A549 (cell line): ENCODE measurements around the gene LAMA2. TPM values are rescaled to one million over a fixed set of nuclear protein-coding genes. Genes with fewer than 3 reads are reported as not detected.

Experiments
- ATAC-seq, 2 experiments: fragments of 200-7000 bp in 1 of 2; fragments of >200 bp in 1 of 2; cut with Nextera tagmentation in 1 of 2; cut with Tn5 transposase in 1 of 2; 3 replicates each; pipeline versions ENCODE4 v1.8.0 to v1.9.1; 2018 to 2020; ENCODE audit warnings: mild to moderate bottlenecking in 1 of 2, moderate library complexity in 1 of 2
- CTCF ChIA-PET: fragments of 300-600 bp; sonication (Branson Sonifier 250); formaldehyde crosslinking; extraction: SDS; loops from one replicate; lab custom pipeline; 2021; ENCODE audit warnings: antibody characterized with exemption, inconsistent platforms; lab: Yijun Ruan, JAX
- POLR2A ChIA-PET: fragments of 350-600 bp; formaldehyde crosslinking; extraction: SDS; loops from one replicate; lab custom pipeline; 2021; ENCODE audit warnings: antibody characterized with exemption, inconsistent platforms; lab: Yijun Ruan, JAX
- DNase-seq, 2 experiments: peaks; one replicate each; pipeline versions ENCODE4 v3.0.0 to v3.0.0-alpha.2; 2011 to 2016; ENCODE audit warnings: low read depth in 1 of 2, low spot score in 1 of 2
- FAIRE-seq: peaks from 2 replicates; lab custom pipeline; 2011; peaks lifted over from hg19 to GRCh38; lab: Jason Lieb, UNC
- H3K27ac ChIP-seq, 2 experiments: fragments of >200 bp; sonication (Bioruptor Twin); formaldehyde crosslinking; 3 replicates each; pipeline ENCODE4 v1.5.1; 2016 to 2017
- H3K4me1 ChIP-seq: fragments of >200 bp; sonication (Bioruptor Twin); formaldehyde crosslinking; 3 replicates; pipeline ENCODE4 v1.6.1; 2016
- H3K4me2 ChIP-seq: fragments of >200 bp; sonication (Bioruptor Twin); formaldehyde crosslinking; 3 replicates; pipeline ENCODE4 v1.6.1; 2016
- H3K4me3 ChIP-seq: fragments of >200 bp; sonication (Bioruptor Twin); formaldehyde crosslinking; 3 replicates; pipeline ENCODE4 v1.5.1; 2016
- H3K9me3 ChIP-seq: fragments of >200 bp; sonication (Bioruptor Twin); formaldehyde crosslinking; 3 replicates; pipeline ENCODE4 v1.6.1; 2016
- ATOH8 ChIP-seq: fragments of 250-450 bp; sonication (Bioruptor Pico); IDR thresholded peaks from 2 replicates; pipeline ENCODE4 v1.5.0; 2020; ENCODE audit warnings: low read depth, mild to moderate bottlenecking, moderate library complexity
- BHLHE40 ChIP-seq: IDR thresholded peaks from 2 replicates; pipeline ENCODE4 v1.6.1; 2012; ENCODE audit warnings: low read depth, low read length, inconsistent platforms
- CBX2 ChIP-seq: fragments of 200-600 bp; sonication (generic); IDR thresholded peaks from 2 replicates; pipeline ENCODE4 v1.6.1; 2016; ENCODE audit warnings: low read depth, mild to moderate bottlenecking, borderline replicate concordance
- CBX8 ChIP-seq: fragments of 200-600 bp; sonication (generic); IDR thresholded peaks from 2 replicates; pipeline ENCODE4 v1.6.1; 2016
- CEBPB ChIP-seq, 2 experiments: fragments of >200 bp in 1 of 2; sonication (Bioruptor Twin) in 1 of 2; formaldehyde crosslinking in 1 of 2; IDR thresholded peaks; 2 replicates each; pipeline ENCODE4 v1.6.1; 2012 to 2016
- CHD4 ChIP-seq: fragments of 200-600 bp; sonication (generic); IDR thresholded peaks from 2 replicates; pipeline ENCODE4 v1.6.1; 2016; ENCODE audit warnings: antibody characterized with exemption, mild to moderate bottlenecking, borderline replicate concordance
- EHMT2 ChIP-seq: fragments of 200-600 bp; sonication (generic); IDR thresholded peaks from 2 replicates; pipeline ENCODE4 v1.6.1; 2016; ENCODE audit warnings: antibody characterized with exemption, low read depth, mild to moderate bottlenecking, moderate library complexity
- EP300 ChIP-seq, 2 experiments: fragments of >200 bp; sonication (Bioruptor Twin); formaldehyde crosslinking; IDR thresholded peaks; 2 replicates in 1 of 2; 3 replicates in 1 of 2; pipeline ENCODE4 v1.6.1; 2016 to 2017
- ESRRA ChIP-seq: fragments of 150-350 bp; IDR thresholded peaks from 2 replicates; pipeline ENCODE4 v1.6.1; 2014; ENCODE audit warnings: mild to moderate bottlenecking, low read length, borderline replicate concordance
- FOSB ChIP-seq: fragments of 250-450 bp; sonication (Bioruptor Pico); IDR thresholded peaks from 2 replicates; pipeline ENCODE4 v1.5.0; 2020; ENCODE audit warnings: mild to moderate bottlenecking, moderate library complexity
- FOXS1 ChIP-seq: fragments of 250-450 bp; sonication (Bioruptor Pico); IDR thresholded peaks from 2 replicates; pipeline ENCODE4 v1.5.0; 2020; ENCODE audit warnings: mild to moderate bottlenecking, moderate library complexity
- HDAC2 ChIP-seq: fragments of 200-600 bp; sonication (generic); IDR thresholded peaks from 2 replicates; pipeline ENCODE4 v1.6.1; 2016
- HOXA7 ChIP-seq: fragments of 250-450 bp; sonication (Bioruptor Pico); IDR thresholded peaks from 2 replicates; pipeline ENCODE4 v1.5.0; 2020; ENCODE audit warnings: mild to moderate bottlenecking, moderate library complexity
- HOXB5 ChIP-seq: fragments of 250-450 bp; sonication (Bioruptor Pico); IDR thresholded peaks from 2 replicates; pipeline ENCODE4 v1.5.0; 2020; ENCODE audit warnings: mild to moderate bottlenecking, moderate library complexity
- JUNB ChIP-seq: fragments of >200 bp; sonication (Bioruptor Twin); formaldehyde crosslinking; IDR thresholded peaks from 2 replicates; pipeline ENCODE4 v1.6.1; 2016
- KDM1A ChIP-seq: fragments of 200-600 bp; sonication (generic); IDR thresholded peaks from 2 replicates; pipeline ENCODE4 v1.6.1; 2016; ENCODE audit warnings: low read depth, mild to moderate bottlenecking
- MAFK ChIP-seq: fragments of 450-650 bp; IDR thresholded peaks from 2 replicates; pipeline ENCODE4 v1.6.1; 2014; ENCODE audit not compliant: partially characterized antibody
- MAX ChIP-seq: IDR thresholded peaks from 2 replicates; pipeline ENCODE4 v1.6.1; 2012
- NFE2L2 ChIP-seq: fragments of 150-350 bp; conservative IDR thresholded peaks from 2 replicates; pipeline ENCODE4 v1.6.1; 2014; ENCODE audit warnings: low read length
- PBX3 ChIP-seq: IDR thresholded peaks from 2 replicates; pipeline ENCODE4 v1.6.1; 2012
- POLR2A ChIP-seq: IDR thresholded peaks from 2 replicates; pipeline ENCODE4 v1.6.1; 2012; ENCODE audit warnings: mild to moderate bottlenecking, low read length
- POLR2AphosphoS2 ChIP-seq: conservative IDR thresholded peaks from 2 replicates; pipeline ENCODE4 v1.6.1; 2012; ENCODE audit warnings: low read length, improper control_type of control experiment, inconsistent platforms
- REST ChIP-seq: fragments of 200-600 bp; sonication (generic); IDR thresholded peaks from 2 replicates; pipeline ENCODE4 v1.6.1; 2016; ENCODE audit warnings: antibody characterized with exemption, mild to moderate bottlenecking, moderate library complexity
- SMC3 ChIP-seq: fragments of >200 bp; sonication (Bioruptor Twin); formaldehyde crosslinking; IDR thresholded peaks from 3 replicates; pipeline ENCODE4 v1.6.1; 2018; ENCODE audit warnings: inconsistent platforms
- TFCP2L1 ChIP-seq: fragments of 250-450 bp; sonication (Bioruptor Pico); IDR thresholded peaks from 2 replicates; pipeline ENCODE4 v1.5.0; 2021; ENCODE audit warnings: mild to moderate bottlenecking
- TP53 ChIP-seq: fragments of 250-450 bp; sonication (Bioruptor Pico); IDR thresholded peaks from 2 replicates; pipeline ENCODE4 v1.5.0; 2021; ENCODE audit warnings: mild to moderate bottlenecking, moderate library complexity
- ZNF302 ChIP-seq: fragments of 250-450 bp; sonication (Bioruptor Pico); IDR thresholded peaks from 2 replicates; pipeline ENCODE4 v1.9.0; 2021; ENCODE audit warnings: inconsistent platforms, mild to moderate bottlenecking, moderate library complexity
- WGBS: methylation state at CpG from one replicate; pipeline ENCODE4 v1.1.6; 2017; ENCODE audit errors: missing lambda C conversion rate; 5-methylcytosine and 5-hydroxymethylcytosine counted together
- polyA plus RNA-seq, 4 experiments: library from polyadenylated mRNA; depleted of rRNA in 3 of 4; stranded (reverse); fragments of >200 nt; fragmentation: RNase III in 1 of 4; extraction: RNeasy Plus Mini Kit Qiagen cat#74134 plus additional on column Dnase treatment in 1 of 4; gene quantifications; 2 replicates in 3 of 4; 3 replicates in 1 of 4; pipeline ENCODE4 v1.2.3, GENCODE V29; 2011 to 2017

Gene LAMA2
- polyA plus RNA-seq, 2 of the 4 experiments (the other 2 are of a cell fraction): 0.21 to 1.3 TPM

GRCh38 chr6:129510950-129511349 lies 628.0 kb downstream of the LAMA2 start:
- TF ChIP-seq ATOH8 (CRISPR knock-in tag) (no peak), CEBPB (IDR thresholded peaks at IDR 0.05) (no peak), PBX3 (no peak), KDM1A (no peak), TP53 (CRISPR knock-in tag) (no peak), TFCP2L1 (no peak), JUNB (no peak), FOXS1 (no peak), BHLHE40 (no peak), HDAC2 (no peak), EP300 (IDR thresholded peaks at IDR 0.05) (no peak), CBX2 (no peak), MAFK (no peak), MAX (no peak), NFE2L2 (no peak)
- FAIRE-seq (no peak), DNase-seq (no peak), ATAC-seq (no peak)
- no peak overlapping the region for H3K27ac ChIP-seq
- WGBS: 80% methylated on average over 2 of the region's 2 CpGs
- ChIA-PET CTCF (interaction anchor here (2.0 kb wide), 1 partner anchor 12 kb away, joined by 8 read pairs; no protein-coding TSS in a partner anchor), POLR2A (no interaction called here)
- H3K4me3 ChIP-seq: no peak overlapping the region
- no peaks in the 10 kb centered on the region for H3K4me1 ChIP-seq
- no peak overlapping the region for H3K4me2 ChIP-seq
- no peaks in the 10 kb centered on the region for H3K9me3 ChIP-seq

GRCh38 chr6:129513471-129513870 lies 630.5 kb downstream of the LAMA2 start:
- ChIA-PET POLR2A (no interaction called here), CTCF (interaction anchor here (1.5 kb wide), 1 partner anchor 61 kb away, joined by 3 read pairs; no protein-coding TSS in a partner anchor)
- Histone ChIP-seq H3K4me3 (no peak overlapping the region), H3K4me2 (no peak overlapping the region), H3K27ac (no peak overlapping the region), H3K4me1 (no peaks in the 10 kb centered on the region), H3K9me3 (no peaks in the 10 kb centered on the region)
- DNase-seq: no peak
- no peak for TF ChIP-seq REST
- TF ChIP-seq CEBPB (IDR thresholded peaks at IDR 0.05): no peak
- no peak for TF ChIP-seq SMC3
- no peak for TF ChIP-seq EHMT2
- no peak for TF ChIP-seq KDM1A
- no peak for TF ChIP-seq ESRRA
- no peak for FAIRE-seq
- 49% methylated on average over 3 of the region's 3 CpGs for WGBS
- ATAC-seq: no peak

- ChIA-PET POLR2A (no interaction called here), CTCF (interaction anchor here (0.6 kb wide), 1 partner anchor 60 kb away, joined by 3 read pairs; no protein-coding TSS in a partner anchor)
- H3K27ac ChIP-seq: no peak overlapping the region
- no peaks in the 10 kb centered on the region for H3K4me1 ChIP-seq
- DNase-seq (no peak), ATAC-seq (no peak), FAIRE-seq (no peak)
- TF ChIP-seq TP53 (CRISPR knock-in tag): no peak
- TF ChIP-seq CBX8: no peak
- TF ChIP-seq HOXA7 (CRISPR knock-in tag): no peak
- no peak for TF ChIP-seq POLR2AphosphoS2
- TF ChIP-seq CHD4: no peak
- TF ChIP-seq MAX: no peak
- TF ChIP-seq BHLHE40: no peak
- no peak for TF ChIP-seq HOXB5
- TF ChIP-seq ATOH8 (CRISPR knock-in tag): no peak
- TF ChIP-seq ZNF302 (CRISPR knock-in tag): no peak
- TF ChIP-seq KDM1A: no peak
- TF ChIP-seq TFCP2L1: no peak
- no peak for TF ChIP-seq POLR2A
- TF ChIP-seq FOSB (CRISPR knock-in tag): no peak
- no peaks in the 10 kb centered on the region for H3K9me3 ChIP-seq
- 60% methylated on average over 2 of the region's 2 CpGs for WGBS
- no peak overlapping the region for H3K4me2 ChIP-seq
- H3K4me3 ChIP-seq: no peak overlapping the region
Observed at GRCh38 chr6:129515004-129515403, 632.1 kb downstream of the LAMA2 start.
